Endodermal cell (in vitro differentiated cells): ENCODE results near the gene HSDL2. TPM values are rescaled to one million over a fixed set of nuclear protein-coding genes. Genes with fewer than 3 reads are reported as not detected.

Source experiments
- DNase-seq: peaks from one replicate; pipeline ENCODE4 v3.0.0-alpha.2; 2017
- H3K27ac ChIP-seq: 2 replicates; pipeline ENCODE4 v1.5.1; 2013; ENCODE audit warnings: mild to moderate bottlenecking, low read depth, low read length, moderate library complexity
- H3K27me3 ChIP-seq: 2 replicates; pipeline ENCODE4 v1.6.1; 2013; ENCODE audit warnings: mild to moderate bottlenecking, low read length, moderate library complexity; ENCODE audit not compliant: insufficient read depth, control insufficient read depth, poor library complexity, severe bottlenecking
- H3K36me3 ChIP-seq: 2 replicates; pipeline ENCODE4 v1.7.0; 2013; ENCODE audit warnings: mild to moderate bottlenecking, low read length, moderate library complexity; ENCODE audit not compliant: control insufficient read depth, insufficient read depth
- H3K4me1 ChIP-seq: one replicate; pipeline ENCODE4 v1.7.0; 2013; ENCODE audit warnings: low read length; ENCODE audit not compliant: control insufficient read depth, insufficient read depth
- H3K4me3 ChIP-seq: 2 replicates; pipeline ENCODE4 v1.5.1; 2013; ENCODE audit warnings: mild to moderate bottlenecking, low read length, moderate library complexity
- H3K9ac ChIP-seq: 2 replicates; pipeline ENCODE4 v1.6.1; 2013; ENCODE audit warnings: mild to moderate bottlenecking, low read length, moderate library complexity; ENCODE audit not compliant: poor library complexity, severe bottlenecking; ENCODE audit errors: extremely low read depth
- H3K9me3 ChIP-seq: 2 replicates; pipeline ENCODE4 v1.6.1; 2013; ENCODE audit warnings: mild to moderate bottlenecking, low read length, moderate library complexity; ENCODE audit not compliant: control insufficient read depth
- H3K27ac Mint-ChIP-seq: 2 replicates; pipeline ENCODE4 v1.8.0; 2020; ENCODE audit warnings: mixed read lengths
- H3K27me3 Mint-ChIP-seq: 2 replicates; pipeline ENCODE4 v1.8.0; 2021; ENCODE audit warnings: mild to moderate bottlenecking, mixed read lengths; ENCODE audit not compliant: insufficient read depth
- H3K36me3 Mint-ChIP-seq: 2 replicates; pipeline ENCODE4 v1.8.0; 2020; ENCODE audit warnings: low read depth, mixed read lengths
- H3K4me1 Mint-ChIP-seq: 2 replicates; pipeline ENCODE4 v1.8.0; 2020; ENCODE audit warnings: mixed read lengths
- H3K4me3 Mint-ChIP-seq: 2 replicates; pipeline ENCODE4 v1.8.0; 2020; ENCODE audit warnings: mild to moderate bottlenecking, moderate library complexity, mixed read lengths
- H3K9me3 Mint-ChIP-seq: 2 replicates; pipeline ENCODE4 v1.8.0; 2020; ENCODE audit warnings: mild to moderate bottlenecking, mixed read lengths
- WGBS, 2 experiments: methylation state at CpG; one replicate each; pipeline versions ENCODE4 v1.1.5 to v1.1.7; 2013; ENCODE audit warnings: missing lambda C conversion rate in 2 of 2, mixed read lengths in 1 of 2; ENCODE audit not compliant: insufficient coverage in 1 of 2, insufficient read length in 1 of 2; 5-methylcytosine and 5-hydroxymethylcytosine counted together
- total RNA-seq, 2 donors: library from RNA; stranded (reverse); fragmentation: NEBNext Ultra II Directional in 1 of 2; extraction: Animal tissue kit (Norgen Biotek cat#: 25700) in 1 of 2; gene quantifications; 2 replicates in 1 of 2; 3 replicates in 1 of 2; pipeline ENCODE4 v1.2.1, GENCODE V29; 2021
- TF ChIP-seq, protein P1 (sequence below): fragments of 200-600 bp; sonication (generic); conservative IDR thresholded peaks from 2 replicates; pipeline ENCODE4 v1.5.0; 2021; ENCODE audit warnings: antibody characterized with exemption, mild to moderate bottlenecking

The HSDL2 gene
- total RNA-seq, 2 donors from 2014 or later, result 22.5 to 29.1 TPM

DNA sequence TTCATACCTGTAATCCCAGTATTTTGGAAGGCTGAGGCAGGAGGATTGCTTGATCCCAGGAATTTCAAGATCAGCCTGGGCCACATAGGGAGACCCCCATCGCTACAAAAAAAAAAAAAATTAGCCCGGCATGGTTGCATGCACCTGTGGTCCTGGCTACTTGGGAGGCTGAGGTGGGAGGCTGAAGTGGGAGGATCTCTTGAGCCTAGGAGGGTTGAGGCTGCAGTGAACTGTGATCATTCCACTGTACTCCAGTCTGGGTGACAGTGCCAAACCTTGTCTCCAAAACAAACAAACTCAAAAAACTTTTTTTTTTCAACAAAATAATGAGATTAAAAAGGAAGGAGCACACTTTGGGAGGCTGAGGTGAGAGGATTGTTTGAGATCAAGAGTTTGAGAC lies 120.9 kb downstream of the HSDL2 start:
- TF ChIP-seq, protein P1, sequence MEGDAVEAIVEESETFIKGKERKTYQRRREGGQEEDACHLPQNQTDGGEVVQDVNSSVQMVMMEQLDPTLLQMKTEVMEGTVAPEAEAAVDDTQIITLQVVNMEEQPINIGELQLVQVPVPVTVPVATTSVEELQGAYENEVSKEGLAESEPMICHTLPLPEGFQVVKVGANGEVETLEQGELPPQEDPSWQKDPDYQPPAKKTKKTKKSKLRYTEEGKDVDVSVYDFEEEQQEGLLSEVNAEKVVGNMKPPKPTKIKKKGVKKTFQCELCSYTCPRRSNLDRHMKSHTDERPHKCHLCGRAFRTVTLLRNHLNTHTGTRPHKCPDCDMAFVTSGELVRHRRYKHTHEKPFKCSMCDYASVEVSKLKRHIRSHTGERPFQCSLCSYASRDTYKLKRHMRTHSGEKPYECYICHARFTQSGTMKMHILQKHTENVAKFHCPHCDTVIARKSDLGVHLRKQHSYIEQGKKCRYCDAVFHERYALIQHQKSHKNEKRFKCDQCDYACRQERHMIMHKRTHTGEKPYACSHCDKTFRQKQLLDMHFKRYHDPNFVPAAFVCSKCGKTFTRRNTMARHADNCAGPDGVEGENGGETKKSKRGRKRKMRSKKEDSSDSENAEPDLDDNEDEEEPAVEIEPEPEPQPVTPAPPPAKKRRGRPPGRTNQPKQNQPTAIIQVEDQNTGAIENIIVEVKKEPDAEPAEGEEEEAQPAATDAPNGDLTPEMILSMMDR, result no peak
- Mint-ChIP-seq H3K27ac (no peak overlapping the region), H3K4me3 (no peak overlapping the region), H3K27me3 (no peaks in the 10 kb centered on the region), H3K4me1 (peaks cover 28% of the 10 kb centered on the region), H3K36me3 (peaks cover 20% of the 10 kb centered on the region), H3K9me3 (no peaks in the 10 kb centered on the region)
- Histone ChIP-seq H3K36me3 (peaks cover 10% of the 10 kb centered on the region), H3K9me3 (no peaks in the 10 kb centered on the region), H3K27me3 (no peaks in the 10 kb centered on the region), H3K27ac (no peak overlapping the region), H3K4me3 (no peak overlapping the region), H3K9ac (no peak overlapping the region), H3K4me1 (no peaks in the 10 kb centered on the region)
- no peak for DNase-seq
- 96 to 100% methylated on average over 1 to 2 of the region's 2 CpGs for WGBS, 2 experiments

DNA sequence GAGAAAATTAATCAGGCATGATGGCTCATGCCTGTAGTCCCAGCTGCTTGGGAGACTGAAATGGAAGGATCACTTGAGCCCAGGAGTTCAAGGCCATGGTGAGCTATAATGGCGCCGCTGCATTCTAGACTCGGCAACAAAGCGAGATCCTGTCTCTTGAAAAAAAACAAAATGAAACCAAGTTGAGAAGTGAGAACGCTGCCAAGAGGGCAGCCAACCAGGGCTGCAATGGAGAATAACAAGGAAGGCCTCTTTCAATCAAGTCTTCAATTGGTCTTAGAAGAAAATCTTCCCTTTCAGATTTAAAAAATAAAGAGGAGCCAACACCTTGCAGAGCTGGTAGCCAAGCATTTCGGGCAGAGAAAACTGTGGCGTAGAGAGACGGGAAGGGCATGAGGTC lies 121.4 kb downstream of the HSDL2 start:
- Histone ChIP-seq H3K27ac (no peak overlapping the region), H3K27me3 (no peaks in the 10 kb centered on the region), H3K4me3 (no peak overlapping the region), H3K9ac (no peak overlapping the region), H3K9me3 (no peaks in the 10 kb centered on the region), H3K36me3 (peaks cover 10% of the 10 kb centered on the region), H3K4me1 (no peaks in the 10 kb centered on the region)
- H3K36me3 Mint-ChIP-seq, result peaks cover 20% of the 10 kb centered on the region
- TF ChIP-seq, protein P1, result no peak
- WGBS, 2 experiments, result 94 to 96% methylated on average over 6 to 8 of the region's 8 CpGs
- H3K27me3 Mint-ChIP-seq, result no peaks in the 10 kb centered on the region
- no peak for DNase-seq
- peak overlapping the region; percentile 73 for H3K27ac Mint-ChIP-seq
- H3K4me3 Mint-ChIP-seq, result no peak overlapping the region
- no peaks in the 10 kb centered on the region for H3K9me3 Mint-ChIP-seq
- H3K4me1 Mint-ChIP-seq, result peaks cover 25% of the 10 kb centered on the region

DNA sequence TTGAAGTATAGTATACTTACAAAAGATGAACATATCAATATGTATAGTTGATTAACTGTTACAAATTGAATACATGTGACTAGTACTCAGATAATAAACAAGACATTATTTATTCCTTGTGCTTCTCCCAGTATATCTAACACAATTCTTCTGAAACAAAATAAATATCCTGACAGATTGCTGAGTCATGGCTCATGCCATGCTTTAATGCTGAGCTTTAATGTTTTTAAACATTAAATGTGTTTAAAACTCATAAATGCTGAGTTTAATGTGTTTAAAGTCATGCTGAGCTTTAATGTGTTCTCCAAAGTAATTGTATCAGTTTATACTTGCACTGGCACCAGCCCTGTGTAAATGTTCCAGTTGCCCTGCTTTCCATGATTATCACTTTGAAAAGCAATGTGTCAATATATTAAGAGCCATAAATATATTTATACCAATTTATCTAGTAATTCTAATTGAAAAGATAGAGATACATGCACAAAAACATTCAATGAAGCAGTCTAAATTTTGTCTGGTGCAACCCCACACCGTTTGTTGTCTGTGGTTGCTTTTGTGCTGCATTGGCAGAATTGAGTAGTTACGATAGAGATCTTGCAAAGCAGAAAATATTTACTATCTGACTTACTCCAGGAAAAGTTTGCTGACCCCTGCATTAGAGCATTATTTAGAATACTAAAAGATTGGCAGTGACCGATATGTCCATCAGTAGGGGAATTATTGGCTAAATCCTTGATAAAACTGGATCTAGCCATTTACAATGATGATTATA lies 122.5 kb downstream of the HSDL2 start:
- DNase-seq, result no peak
- no peak overlapping the region for H3K27ac Mint-ChIP-seq
- H3K36me3 ChIP-seq, result peaks cover 10% of the 10 kb centered on the region
- no peak overlapping the region for H3K4me3 ChIP-seq
- H3K27ac ChIP-seq, result no peak overlapping the region
- H3K36me3 Mint-ChIP-seq, result peaks cover 20% of the 10 kb centered on the region
- no peaks in the 10 kb centered on the region for H3K4me1 ChIP-seq
- H3K9me3 ChIP-seq, result no peaks in the 10 kb centered on the region
- no peak overlapping the region for H3K9ac ChIP-seq
- WGBS, 2 experiments, result 94 to 96% methylated on average over 2 to 3 of the region's 3 CpGs
- H3K4me1 Mint-ChIP-seq, result peaks cover 22% of the 10 kb centered on the region
- H3K9me3 Mint-ChIP-seq, result no peaks in the 10 kb centered on the region
- TF ChIP-seq, protein P1, result no peak
- no peak overlapping the region for H3K4me3 Mint-ChIP-seq
- no peaks in the 10 kb centered on the region for H3K27me3 Mint-ChIP-seq
- H3K27me3 ChIP-seq, result no peaks in the 10 kb centered on the region
